Activated CD8-positive, alpha-beta memory T cell treated with anti-CD3 and anti-CD28 coated beads, Interleukin-2, amount 50 U/mL, for 48 hours (primary cell): ENCODE results near the gene ESPL1.
A peak's percentile ranks its signal among the peaks of the same experiment; 100 is the strongest.
"Not testable (repeated sequence)": the region's sequence is repeated elsewhere in the genome, so short reads cannot be mapped to it uniquely, and the experiment has no call there.

Experiments used
- DNase-seq: peaks from one replicate; pipeline ENCODE4 v3.0.0-alpha.2; 2020

Gene ESPL1

GRCh38 chr12:53265783-53266182 lies 2.3 kb upstream of the ESPL1 start:
- DNase-seq = no peak

GRCh38 chr12:53267306-53267998 lies 647 bp upstream of the ESPL1 start:
- peak; percentile 66 for DNase-seq

GRCh38 chr12:53268630-53269562 lies 797 bp downstream of the ESPL1 start:
- no peak for DNase-seq

GRCh38 chr12:53274445-53274844 lies 6.3 kb downstream of the ESPL1 start:
- no peak for DNase-seq

GRCh38 chr12:53276511-53276910 lies 8.4 kb downstream of the ESPL1 start:
- DNase-seq = no peak

GRCh38 chr12:53277981-53278380 lies 9.9 kb downstream of the ESPL1 start:
- no peak for DNase-seq

GRCh38 chr12:53279283-53279869 lies 11.3 kb downstream of the ESPL1 start:
- no peak for DNase-seq

GRCh38 chr12:53279888-53280498 lies 11.9 kb downstream of the ESPL1 start:
- no peak for DNase-seq

GRCh38 chr12:53286448-53286847 lies 18.3 kb downstream of the ESPL1 start:
- DNase-seq = no peak

- peak; percentile 64 for DNase-seq
Measured at GRCh38 chr12:53287741-53288216, 19.7 kb downstream of the ESPL1 start.

GRCh38 chr12:53288322-53288721 lies 20.2 kb downstream of the ESPL1 start:
- DNase-seq = no peak

GRCh38 chr12:53289891-53290290 lies 21.8 kb downstream of the ESPL1 start:
- no peak for DNase-seq

GRCh38 chr12:53290661-53291060 lies 22.6 kb downstream of the ESPL1 start:
- DNase-seq = no peak

- no peak for DNase-seq
Measured at GRCh38 chr12:53292426-53292825, 24.3 kb downstream of the ESPL1 start.

GRCh38 chr12:53295070-53295890 lies 27.2 kb downstream of the ESPL1 start, which contains the start of gene PFDN5:
Gene PFDN5, plus strand, starts transcription at chr12:53295542. Its CDS starts 26 bp downstream, at chr12:53295568.
- DNase-seq = peak; percentile 87

GRCh38 chr12:53295891-53296219 lies 27.8 kb downstream of the ESPL1 start:
- no peak for DNase-seq

GRCh38 chr12:53297106-53297505 lies 29.0 kb downstream of the ESPL1 start:
- DNase-seq = not testable (repeated sequence)

- DNase-seq = no peak
Measured at GRCh38 chr12:53298164-53298563, 30.1 kb downstream of the ESPL1 start.

- DNase-seq = no peak
Measured at GRCh38 chr12:53299101-53299453, 31.0 kb downstream of the ESPL1 start.

- peak; percentile 90 for DNase-seq
Measured at GRCh38 chr12:53299454-53300180, 31.5 kb downstream of the ESPL1 start, which contains the start of gene MYG1. Gene MYG1, plus strand, starts transcription at chr12:53299695. Its CDS starts 43 bp downstream, at chr12:53299738.

GRCh38 chr12:53300187-53300586 lies 32.1 kb downstream of the ESPL1 start:
- DNase-seq = no peak
